ENCODE measurements around the gene DYNC2H1.

- TF ChIP-seq CTCF (conservative IDR thresholded peaks at IDR 0.05 in 1 of 2, IDR thresholded peaks at IDR 0.05 in 1 of 2; ENCODE audit: low read depth in 1 of 2, low read length in 2 of 2) = no peak
- TF ChIP-seq EZH2 (IDR thresholded peaks at IDR 0.05; ENCODE audit: low read length, missing control alignments) = no peak
Measured at GRCh38 chr11:103349595-103349994, 240.4 kb downstream of the DYNC2H1 start.

Measured in fibroblast of lung (primary cell).